Astrocyte of the hippocampus (primary cell): ENCODE results near the gene GIT2.
"Not testable (repeated sequence)": the region's sequence is repeated elsewhere in the genome, so short reads cannot be mapped to it uniquely, and the experiment has no call there.

Source experiments
- DNase-seq: peaks from one replicate; pipeline ENCODE4 v3.0.0; 2011; ENCODE audit warnings: low read depth, low spot score

GIT2 gene

GRCh38 chr12:109995686-109996482, at the start of gene GIT2:
GIT2 (minus strand) TSS chr12:109996368; CDS start chr12:109996224, 144 bp downstream.
- DNase-seq: peak; percentile 96

DNA sequence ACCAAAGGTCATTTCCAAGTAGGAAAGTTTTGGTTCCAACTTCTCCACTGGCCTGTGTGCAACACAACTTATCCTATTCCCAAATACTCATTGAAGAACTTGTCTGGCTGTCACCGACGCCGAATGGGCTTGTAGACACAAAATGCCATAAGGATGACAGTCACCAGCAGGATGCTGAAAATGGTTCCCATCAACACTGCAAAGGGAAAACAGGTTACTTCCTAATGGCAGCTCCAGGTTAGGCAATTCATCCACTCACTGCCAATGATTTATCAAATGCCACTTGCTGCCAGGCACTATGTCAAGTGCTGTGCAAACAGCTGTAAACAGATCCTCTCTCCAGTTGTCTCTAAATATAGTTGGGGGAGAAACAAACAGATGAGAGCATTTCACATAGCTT, 46.1 kb upstream of the GIT2 start:
- DNase-seq: no peak

DNA sequence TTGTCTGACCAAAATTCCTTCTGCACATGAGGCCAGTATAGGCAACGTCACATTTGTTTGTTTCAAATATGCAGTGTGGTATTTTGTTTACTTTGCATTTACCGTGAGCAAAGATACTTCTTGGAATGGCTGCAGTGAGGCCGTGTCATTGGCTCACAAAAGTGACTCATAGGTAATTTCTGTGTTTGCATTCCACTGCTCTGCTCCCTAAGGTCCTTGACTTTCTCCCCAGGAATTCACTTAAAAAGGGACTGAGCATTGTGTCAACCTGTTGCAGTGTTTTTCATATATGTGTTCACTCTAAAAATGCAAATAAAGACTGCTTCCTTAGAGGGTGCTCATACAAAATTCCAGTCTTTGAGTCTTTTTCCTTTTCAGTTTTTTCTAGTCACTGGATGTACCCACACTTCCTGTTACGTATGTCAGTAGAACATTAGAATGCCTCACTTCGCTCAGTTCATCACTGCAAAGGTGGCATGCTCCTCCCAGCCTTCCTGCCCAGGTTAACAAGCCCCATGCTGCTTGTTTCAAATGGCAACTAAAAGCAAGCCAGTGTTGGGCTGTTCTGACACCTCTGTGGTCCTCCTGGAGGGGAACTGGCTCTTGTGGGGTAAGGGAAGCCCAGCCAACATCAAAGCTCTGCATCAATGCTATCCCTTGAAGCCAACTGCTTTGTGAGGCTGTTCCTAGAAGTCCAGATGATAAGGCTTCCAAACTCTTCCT, 43.1 kb upstream of the GIT2 start:
- DNase-seq: peak; percentile 94

- DNase-seq: no peak
Observed at GRCh38 chr12:110038741-110039084, 42.5 kb upstream of the GIT2 start.

DNA sequence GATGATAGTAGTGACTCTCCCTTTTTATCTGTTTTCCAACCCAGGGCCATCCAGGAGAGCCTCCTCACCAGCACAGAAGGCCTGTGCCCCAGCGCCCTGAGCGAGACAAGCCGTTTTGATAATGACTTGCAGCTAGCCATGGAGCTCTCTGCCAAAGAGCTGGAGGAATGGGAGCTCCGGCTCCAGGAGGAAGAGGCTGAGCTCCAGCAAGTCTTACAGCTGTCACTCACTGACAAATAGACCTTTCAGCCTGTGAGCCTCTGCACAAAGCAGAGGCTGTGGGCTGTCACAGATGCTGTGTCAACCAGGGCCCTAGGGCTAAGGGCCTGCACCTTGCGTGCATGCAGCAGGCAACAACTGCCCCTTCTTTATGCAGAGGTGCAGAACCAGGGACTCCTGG, 41.1 kb upstream of the GIT2 start:
- no peak for DNase-seq

DNA sequence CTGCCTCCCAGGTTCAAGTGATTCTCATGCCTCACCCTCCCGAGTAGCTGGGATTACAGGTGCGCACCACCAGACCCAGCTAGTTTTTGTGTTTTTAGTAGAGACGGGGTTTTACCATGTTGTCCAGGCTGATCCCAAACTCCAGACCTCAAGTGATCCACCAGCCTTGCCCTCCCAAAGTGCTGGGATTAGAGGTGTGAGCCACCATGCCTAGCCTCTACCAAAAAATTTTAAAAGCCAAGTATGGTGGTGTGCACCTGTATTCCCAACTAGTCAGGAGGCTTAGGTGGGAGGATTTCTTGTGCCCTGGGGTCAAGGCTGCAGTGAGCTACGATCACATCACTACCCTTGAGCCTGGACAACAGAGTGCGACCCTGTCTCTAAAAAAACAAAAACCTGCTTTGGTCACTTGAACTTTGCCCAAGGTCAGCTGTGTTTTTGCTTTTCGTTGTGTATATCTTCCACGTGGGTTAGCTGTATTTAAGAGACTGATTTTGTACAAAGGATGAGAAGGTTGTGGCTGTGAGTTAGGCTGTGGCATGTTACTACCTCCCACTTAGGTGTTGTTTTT, 39.5 kb upstream of the GIT2 start:
- DNase-seq: no peak

- DNase-seq: no peak
Observed at GRCh38 chr12:110033888-110034287, 37.7 kb upstream of the GIT2 start.

GRCh38 chr12:110029290-110029815, 33.2 kb upstream of the GIT2 start:
- DNase-seq: no peak

DNA sequence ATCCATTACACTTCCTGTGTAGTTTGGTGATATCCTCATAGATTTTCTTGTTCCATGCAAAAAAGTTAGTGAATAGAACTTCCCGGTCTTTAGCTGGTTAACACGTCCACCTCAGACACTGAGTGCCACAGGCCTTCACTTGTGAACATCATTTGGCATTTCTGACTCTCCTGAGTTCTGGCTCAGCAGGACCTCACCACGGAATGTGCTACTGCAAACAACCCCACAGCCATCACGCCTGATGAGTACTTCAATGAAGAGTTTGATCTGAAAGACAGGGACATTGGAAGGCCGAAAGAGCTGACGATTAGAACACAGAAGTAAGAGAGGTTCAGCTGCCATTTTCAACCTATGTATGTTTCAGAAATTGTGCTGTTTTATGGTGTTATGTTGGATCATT, 32.2 kb upstream of the GIT2 start:
- peak; percentile 20 for DNase-seq

GRCh38 chr12:110024051-110024450, 27.9 kb upstream of the GIT2 start:
- no peak for DNase-seq

DNA sequence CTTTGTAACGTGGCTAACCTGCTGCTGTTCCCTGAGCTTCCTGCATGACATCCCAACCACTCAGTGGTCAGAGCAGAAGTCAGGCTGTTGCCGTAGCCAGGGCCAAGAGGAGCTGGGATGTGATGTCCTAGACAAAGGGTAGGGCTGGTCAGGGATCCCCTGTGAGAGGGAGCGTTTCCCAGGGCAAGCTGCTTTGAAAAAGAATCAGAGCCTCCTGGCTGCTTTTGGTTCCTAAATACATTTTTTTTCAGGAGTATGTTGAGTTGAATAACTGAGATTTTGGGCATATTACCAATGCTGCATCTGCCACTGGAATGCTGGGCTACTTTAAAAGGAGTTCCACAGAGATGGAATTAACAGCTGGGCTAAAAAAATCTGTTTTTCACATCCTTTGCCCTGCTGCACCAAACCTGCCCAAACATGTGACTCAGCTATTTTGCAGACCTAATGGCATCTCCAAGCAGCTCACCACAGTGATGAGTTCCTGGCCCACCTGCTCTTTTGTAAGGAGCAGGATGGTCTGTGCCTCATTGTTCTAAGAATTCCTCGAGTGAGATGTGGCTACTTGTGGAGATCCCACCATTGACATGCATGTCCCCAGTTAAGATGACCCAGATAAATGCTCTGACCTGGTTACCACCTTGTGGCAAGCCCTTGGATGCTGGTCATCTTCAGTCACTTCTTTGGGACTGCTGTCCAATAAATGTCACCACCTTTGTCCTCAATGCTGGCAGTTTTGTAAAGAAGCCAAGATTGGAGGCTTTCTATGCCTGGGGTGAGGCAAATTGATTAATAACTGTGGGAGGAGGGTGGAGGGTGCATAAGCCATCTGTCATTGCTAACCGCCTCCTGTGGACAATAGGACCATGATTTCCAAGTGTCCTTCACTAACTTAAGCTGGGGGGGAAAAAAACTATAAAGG, 27.2 kb upstream of the GIT2 start:
- peak; percentile 70 for DNase-seq

- DNase-seq: no peak
Observed at GRCh38 chr12:110020956-110021355, 24.8 kb upstream of the GIT2 start.

GRCh38 chr12:110015132-110015531, 19.0 kb upstream of the GIT2 start:
- no peak for DNase-seq

- no peak for DNase-seq
Observed at GRCh38 chr12:110012659-110013058, 16.5 kb upstream of the GIT2 start.

DNA sequence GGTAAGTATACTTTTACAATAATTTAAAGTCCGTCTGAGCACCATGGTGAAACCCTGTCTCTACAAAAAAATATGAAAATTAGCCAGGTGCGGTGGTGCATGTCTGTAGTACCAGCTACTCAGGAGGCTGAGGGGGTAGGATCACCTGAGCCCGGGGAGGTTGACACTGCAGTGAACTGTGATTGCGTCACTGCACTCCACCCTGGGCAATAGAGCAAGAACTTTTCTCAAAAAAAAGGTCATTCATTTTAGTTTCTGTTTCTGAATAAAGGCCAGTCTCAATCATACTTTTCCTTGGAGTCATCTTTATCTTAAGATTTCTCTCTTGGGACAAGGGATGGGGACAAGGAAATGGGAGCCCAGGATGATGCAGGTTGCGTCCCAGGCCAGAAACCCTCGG, 16.0 kb upstream of the GIT2 start:
- no peak for DNase-seq

- DNase-seq: no peak
Observed at GRCh38 chr12:110010853-110011723, 14.9 kb upstream of the GIT2 start.

DNA sequence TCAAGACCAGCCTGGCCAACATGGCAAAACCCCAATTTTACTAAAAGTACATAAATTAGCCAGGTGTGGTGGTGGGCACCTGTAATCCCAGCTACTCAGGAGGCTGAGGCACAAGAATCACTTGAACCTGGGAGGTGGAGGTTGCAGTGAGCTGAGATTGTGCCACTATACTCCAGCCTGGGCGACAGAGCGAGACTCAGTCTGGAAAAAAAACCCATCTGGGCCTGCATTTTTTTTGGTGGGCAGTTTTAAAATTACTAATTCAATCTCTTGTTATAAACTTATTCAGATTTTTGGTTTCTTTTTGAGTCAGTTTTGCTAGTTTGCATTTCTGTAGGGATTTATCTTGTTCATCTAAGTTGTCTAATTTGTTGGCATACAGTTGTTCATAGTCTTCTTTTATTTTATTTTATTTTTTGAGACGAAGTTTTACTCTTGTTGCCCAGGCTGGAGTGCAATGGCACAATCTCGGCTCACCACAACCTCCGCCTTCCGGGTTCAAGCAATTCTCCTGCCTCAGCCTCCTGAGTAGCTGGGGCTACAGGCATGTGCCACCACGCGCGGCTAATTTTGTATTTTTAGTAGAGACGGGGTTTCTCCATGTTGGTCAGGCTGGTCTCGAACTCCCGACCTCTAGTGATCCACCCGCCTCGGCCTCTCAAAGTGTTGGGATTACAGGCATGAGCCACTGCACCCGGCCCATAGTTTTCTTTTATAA, 12.7 kb upstream of the GIT2 start:
- not testable (repeated sequence) for DNase-seq

DNA sequence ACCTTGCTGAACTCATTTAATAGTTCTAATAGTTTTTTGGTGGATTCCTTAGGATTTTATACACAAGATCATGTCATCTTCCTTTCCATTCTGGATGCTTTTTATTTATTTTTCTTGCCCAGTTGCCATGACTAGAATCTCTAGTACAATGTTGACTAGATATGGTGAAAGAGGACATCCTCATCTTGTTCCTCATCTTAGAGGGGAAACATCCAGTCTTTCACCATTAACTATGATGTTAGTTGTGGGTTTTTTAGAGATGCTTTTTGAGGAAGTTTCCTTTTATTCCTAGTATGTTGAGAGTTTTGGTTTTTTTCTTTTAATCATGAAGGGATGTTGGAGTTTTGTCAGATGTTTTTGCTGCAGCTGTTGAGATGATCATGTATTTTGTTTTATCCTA, 11.7 kb upstream of the GIT2 start:
- DNase-seq: no peak

DNA sequence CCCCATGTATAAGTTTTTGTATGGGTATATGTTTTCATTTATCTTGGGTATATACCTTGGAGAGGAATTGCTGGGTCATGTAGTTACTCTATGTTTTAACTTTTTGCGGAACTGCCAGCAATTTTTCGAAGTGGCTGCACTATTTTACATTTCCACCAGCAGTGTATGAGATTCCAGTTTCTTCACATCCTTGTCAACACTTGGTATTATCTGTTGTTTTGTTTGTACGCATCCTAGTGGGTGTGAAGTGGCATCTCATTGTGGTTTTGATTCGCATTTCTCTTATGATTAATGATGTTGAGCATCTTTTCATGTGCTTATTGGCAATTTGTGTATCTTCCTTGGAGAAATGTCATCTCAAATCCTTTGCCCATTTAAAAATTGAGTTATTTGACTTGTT, 9.9 kb upstream of the GIT2 start:
- DNase-seq: no peak
